Activated T-helper 1 cell treated with anti-CD3 and anti-CD28 coated beads, Interleukin-12 subunit alpha, Interleukin-12 subunit beta, Interleukin-2, Interleukin-4 antibody, amounts not matched to agents 30 ng/mL and 10 ng/mL and 1 ng/mL, durations not matched to agents 14 hours and 24 hours and 36 hours (primary cell): ENCODE data around the gene ZBTB40. TPM values are rescaled to one million over a fixed set of nuclear protein-coding genes. Genes with fewer than 3 reads are reported as not detected.

Source experiments
- DNase-seq: peaks from one replicate; pipeline ENCODE4 v3.0.0; 2021; ENCODE audit warnings: low spot score
- H3K27ac Mint-ChIP-seq: one replicate; pipeline ENCODE4 v1.8.0; 2021; ENCODE audit warnings: mild to moderate bottlenecking, mixed read lengths
- H3K27me3 Mint-ChIP-seq: one replicate; pipeline ENCODE4 v1.8.0; 2022; ENCODE audit warnings: mild to moderate bottlenecking, moderate library complexity, mixed read lengths; ENCODE audit not compliant: insufficient read depth
- H3K36me3 Mint-ChIP-seq: one replicate; pipeline ENCODE4 v1.8.0; 2021; ENCODE audit warnings: low read depth, mixed read lengths
- H3K4me1 Mint-ChIP-seq: one replicate; pipeline ENCODE4 v1.8.0; 2021; ENCODE audit warnings: low read depth, mixed read lengths
- H3K4me3 Mint-ChIP-seq: one replicate; pipeline ENCODE4 v1.8.0; 2021; ENCODE audit warnings: mild to moderate bottlenecking, moderate library complexity, mixed read lengths
- H3K9me3 Mint-ChIP-seq: one replicate; pipeline ENCODE4 v1.8.0; 2021; ENCODE audit warnings: mixed read lengths
- intact Hi-C: fragments of 100-400 bp; cut with micrococcal nuclease; formaldehyde crosslinking; loops from one replicate; pipeline ENCODE4 v1.15.1; 2024
- total RNA-seq: library from RNA; stranded (reverse); gene quantifications from 2 replicates; pipeline ENCODE4 v1.2.3, GENCODE V29; 2022

Gene ZBTB40
- total RNA-seq, 1 donor from 2014 or later = 19.5 TPM

DNA sequence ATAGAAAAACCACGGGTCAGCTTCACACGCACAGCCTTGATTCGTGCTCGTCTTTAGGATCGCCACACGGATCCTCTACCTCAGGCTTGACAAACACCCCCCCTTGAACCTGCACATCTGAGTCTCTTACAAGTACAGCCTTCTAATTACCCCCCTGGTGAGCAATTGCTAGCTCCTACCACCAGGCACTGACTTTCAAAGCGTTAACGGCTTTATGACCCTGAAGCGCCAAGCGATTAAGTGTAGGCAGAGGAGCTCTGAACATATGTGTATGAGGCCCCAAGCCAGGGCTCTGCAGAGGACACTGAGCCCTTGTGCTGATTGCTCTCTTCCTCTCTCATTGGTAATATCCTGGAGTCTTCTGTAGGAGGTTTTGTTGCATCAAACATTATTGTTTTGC is 55.9 kb downstream of the ZBTB40 start:
- H3K4me1 Mint-ChIP-seq = no peaks in the 10 kb centered on the region
- no peaks in the 10 kb centered on the region for H3K9me3 Mint-ChIP-seq
- no peak overlapping the region for H3K4me3 Mint-ChIP-seq
- peaks cover 26% of the 10 kb centered on the region for H3K36me3 Mint-ChIP-seq
- DNase-seq = no peak
- intact Hi-C loops = no loop called here
- no peak overlapping the region for H3K27ac Mint-ChIP-seq
- no peaks in the 10 kb centered on the region for H3K27me3 Mint-ChIP-seq

DNA sequence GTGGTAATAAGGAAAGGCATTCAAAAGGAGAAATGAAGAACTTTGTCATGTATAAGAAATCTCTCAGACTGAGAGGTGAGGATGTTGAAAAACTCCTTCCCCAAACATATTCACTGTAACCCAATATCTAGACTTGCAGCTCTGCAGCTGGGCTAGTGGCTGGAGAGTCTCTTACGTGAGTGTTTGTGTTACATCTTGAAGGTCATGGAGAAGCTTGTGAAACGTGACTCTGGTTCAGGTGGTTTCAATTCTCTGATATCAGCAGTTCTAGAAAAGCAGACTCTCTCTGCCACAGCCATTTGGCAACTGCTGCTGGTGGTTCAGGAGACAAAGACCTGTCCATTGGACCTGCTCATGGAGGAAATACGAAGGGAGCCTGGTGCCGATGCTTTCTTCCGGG is 56.7 kb downstream of the ZBTB40 start:
- Mint-ChIP-seq H3K4me3 (no peak overlapping the region), H3K4me1 (no peaks in the 10 kb centered on the region), H3K27me3 (no peaks in the 10 kb centered on the region), H3K9me3 (no peaks in the 10 kb centered on the region), H3K27ac (no peak overlapping the region), H3K36me3 (peaks cover 26% of the 10 kb centered on the region)
- intact Hi-C loops = no loop called here
- DNase-seq = no peak

DNA sequence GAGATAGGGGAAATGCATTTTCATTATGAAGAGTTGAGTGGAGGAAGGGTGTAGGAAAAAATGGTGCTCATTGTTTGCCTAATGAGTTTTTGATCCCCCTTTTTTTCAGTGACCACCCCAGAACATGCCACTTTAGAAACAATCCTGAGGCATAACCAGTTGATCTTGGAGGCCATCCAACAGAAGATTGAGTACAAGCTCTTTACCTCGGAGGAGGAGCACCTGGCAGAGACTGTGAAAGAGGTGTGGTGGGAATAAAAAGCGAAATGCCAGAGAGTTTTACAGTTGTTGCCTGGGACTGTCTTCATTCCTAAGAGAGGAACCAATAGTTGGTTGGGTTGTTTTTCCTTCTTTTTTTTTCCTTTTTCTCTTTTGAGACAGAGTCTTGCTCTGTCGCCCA is 57.3 kb downstream of the ZBTB40 start:
- intact Hi-C loops = no loop called here
- H3K27ac Mint-ChIP-seq = no peak overlapping the region
- no peak for DNase-seq
- no peak overlapping the region for H3K4me3 Mint-ChIP-seq
- no peaks in the 10 kb centered on the region for H3K27me3 Mint-ChIP-seq
- peaks cover 26% of the 10 kb centered on the region for H3K36me3 Mint-ChIP-seq
- H3K9me3 Mint-ChIP-seq = no peaks in the 10 kb centered on the region
- H3K4me1 Mint-ChIP-seq = no peaks in the 10 kb centered on the region

DNA sequence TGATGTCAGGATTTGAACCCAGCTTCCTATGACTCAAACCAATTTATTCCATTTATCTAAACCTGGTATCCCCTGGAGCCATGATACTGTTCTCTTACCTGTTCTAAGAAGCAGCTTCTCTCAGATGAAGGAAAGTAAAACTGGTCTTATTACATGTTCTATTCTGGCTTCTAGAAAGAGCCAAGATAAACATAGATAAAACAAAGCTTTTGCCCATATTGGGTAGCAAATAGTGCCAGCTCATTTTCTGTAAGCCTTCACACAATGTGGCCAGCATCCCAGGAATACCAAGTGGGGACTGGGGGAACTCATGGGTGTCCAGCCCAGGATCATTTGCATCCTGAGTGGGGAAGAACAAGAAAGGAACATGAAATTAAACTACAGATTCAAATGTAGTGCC is 58.2 kb downstream of the ZBTB40 start:
- peaks cover 30% of the 10 kb centered on the region for H3K36me3 Mint-ChIP-seq
- DNase-seq = no peak
- H3K9me3 Mint-ChIP-seq = no peaks in the 10 kb centered on the region
- H3K4me1 Mint-ChIP-seq = no peaks in the 10 kb centered on the region
- no peaks in the 10 kb centered on the region for H3K27me3 Mint-ChIP-seq
- H3K4me3 Mint-ChIP-seq = no peak overlapping the region
- H3K27ac Mint-ChIP-seq = no peak overlapping the region
- intact Hi-C loops = no loop called here

DNA sequence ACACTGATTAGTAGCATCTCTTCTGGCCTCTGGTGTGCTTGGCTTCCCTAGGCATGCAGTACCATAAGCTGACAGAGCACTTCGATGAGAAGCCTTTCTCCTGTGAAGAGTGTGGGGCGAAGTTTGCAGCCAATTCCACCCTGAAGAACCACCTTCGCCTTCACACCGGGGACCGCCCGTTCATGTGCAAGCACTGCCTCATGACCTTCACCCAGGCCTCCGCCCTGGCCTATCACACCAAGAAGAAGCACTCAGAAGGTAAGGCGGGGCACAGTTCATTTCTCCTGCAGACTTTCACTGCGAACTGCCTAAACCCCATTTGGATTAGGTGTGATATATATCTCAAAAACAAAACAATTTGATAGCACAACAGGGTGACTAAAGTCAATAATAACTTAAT is 61.2 kb downstream of the ZBTB40 start:
- H3K27me3 Mint-ChIP-seq = no peaks in the 10 kb centered on the region
- intact Hi-C loops = no loop called here
- no peak for DNase-seq
- no peaks in the 10 kb centered on the region for H3K9me3 Mint-ChIP-seq
- no peaks in the 10 kb centered on the region for H3K4me1 Mint-ChIP-seq
- H3K27ac Mint-ChIP-seq = no peak overlapping the region
- H3K4me3 Mint-ChIP-seq = no peak overlapping the region
- peaks cover 30% of the 10 kb centered on the region for H3K36me3 Mint-ChIP-seq

DNA sequence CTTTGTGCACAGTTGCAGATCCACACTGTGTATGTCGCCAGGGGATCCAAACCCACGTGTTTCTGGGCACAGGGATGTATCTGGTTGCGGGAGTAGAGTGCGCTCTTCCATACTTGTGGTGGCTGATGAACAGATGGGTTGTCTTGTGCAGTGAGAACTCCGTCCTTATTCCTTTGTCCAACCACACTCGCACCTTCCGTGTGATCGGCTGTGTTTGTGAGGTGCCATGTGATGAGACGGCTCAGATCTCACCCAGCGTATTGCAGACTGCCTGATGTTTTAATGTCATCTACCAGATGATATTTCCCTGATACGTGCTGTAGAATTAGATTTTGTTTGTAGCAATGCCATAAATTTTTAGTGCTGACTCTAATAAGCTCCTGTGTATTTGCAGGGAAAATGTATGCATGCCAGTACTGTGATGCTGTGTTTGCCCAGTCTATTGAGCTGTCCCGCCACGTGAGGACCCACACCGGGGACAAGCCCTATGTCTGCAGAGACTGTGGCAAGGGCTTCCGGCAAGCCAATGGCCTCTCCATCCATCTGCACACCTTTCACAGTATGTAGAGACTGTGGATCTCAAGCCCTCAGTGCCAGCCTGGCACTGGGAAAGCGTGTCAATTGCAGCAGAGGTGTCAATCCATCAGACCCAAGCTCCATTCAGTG is 65.4 kb downstream of the ZBTB40 start:
- H3K36me3 Mint-ChIP-seq = peaks cover 39% of the 10 kb centered on the region
- H3K9me3 Mint-ChIP-seq = no peaks in the 10 kb centered on the region

DNA sequence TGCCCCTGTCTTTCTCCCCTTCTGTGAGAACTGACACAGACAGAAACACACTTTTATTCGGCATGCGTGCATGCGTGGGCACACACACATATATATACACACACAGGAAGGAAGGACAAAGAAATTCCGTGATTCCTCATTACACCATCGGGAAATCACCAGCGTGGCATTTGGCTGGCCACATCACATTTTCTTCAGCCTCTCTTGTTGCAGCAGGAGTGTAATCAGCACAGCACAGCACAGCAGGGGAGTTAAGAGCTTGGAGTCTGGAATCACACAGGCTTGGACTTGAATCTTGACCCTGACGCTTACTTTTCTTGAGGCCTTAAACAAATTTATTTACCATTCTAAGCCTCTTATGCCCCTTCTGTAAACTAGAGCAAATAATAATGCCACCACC is 66.3 kb downstream of the ZBTB40 start:
- Mint-ChIP-seq H3K36me3 (peaks cover 39% of the 10 kb centered on the region), H3K4me1 (no peaks in the 10 kb centered on the region), H3K4me3 (no peak overlapping the region), H3K27ac (no peak overlapping the region), H3K27me3 (no peaks in the 10 kb centered on the region), H3K9me3 (no peaks in the 10 kb centered on the region)
- intact Hi-C loops = no loop called here
- no peak for DNase-seq

More for the DNA sequence above, 65.4 kb downstream of the ZBTB40 start:
- intact Hi-C loops = no loop called here
- DNase-seq = no peak
- no peaks in the 10 kb centered on the region for H3K4me1 Mint-ChIP-seq
- no peaks in the 10 kb centered on the region for H3K27me3 Mint-ChIP-seq
- H3K27ac Mint-ChIP-seq = no peak overlapping the region
- no peak overlapping the region for H3K4me3 Mint-ChIP-seq

DNA sequence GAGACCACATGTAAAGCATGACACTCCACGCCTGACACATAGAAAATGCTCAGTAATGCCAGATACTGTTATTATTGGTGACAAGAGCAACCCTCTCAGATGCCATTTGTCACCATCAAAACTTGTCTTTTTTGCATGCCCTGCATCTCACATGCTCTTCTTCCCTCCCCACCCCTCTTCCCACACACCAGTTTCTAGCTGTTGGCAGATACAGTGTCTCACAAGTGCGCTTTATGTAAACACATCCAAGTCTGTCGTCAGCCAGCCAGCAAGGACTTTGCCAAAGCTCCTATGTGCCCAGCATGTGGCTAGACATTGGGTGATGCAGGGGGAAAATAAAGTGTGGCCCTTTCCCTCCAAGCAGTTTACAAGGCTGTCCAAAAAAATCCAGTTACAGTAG is 66.7 kb downstream of the ZBTB40 start:
- no peaks in the 10 kb centered on the region for H3K4me1 Mint-ChIP-seq
- no peak overlapping the region for H3K4me3 Mint-ChIP-seq
- no peak for DNase-seq
- H3K27me3 Mint-ChIP-seq = no peaks in the 10 kb centered on the region
- peaks cover 39% of the 10 kb centered on the region for H3K36me3 Mint-ChIP-seq
- H3K27ac Mint-ChIP-seq = no peak overlapping the region
- H3K9me3 Mint-ChIP-seq = no peaks in the 10 kb centered on the region
- intact Hi-C loops = no loop called here

DNA sequence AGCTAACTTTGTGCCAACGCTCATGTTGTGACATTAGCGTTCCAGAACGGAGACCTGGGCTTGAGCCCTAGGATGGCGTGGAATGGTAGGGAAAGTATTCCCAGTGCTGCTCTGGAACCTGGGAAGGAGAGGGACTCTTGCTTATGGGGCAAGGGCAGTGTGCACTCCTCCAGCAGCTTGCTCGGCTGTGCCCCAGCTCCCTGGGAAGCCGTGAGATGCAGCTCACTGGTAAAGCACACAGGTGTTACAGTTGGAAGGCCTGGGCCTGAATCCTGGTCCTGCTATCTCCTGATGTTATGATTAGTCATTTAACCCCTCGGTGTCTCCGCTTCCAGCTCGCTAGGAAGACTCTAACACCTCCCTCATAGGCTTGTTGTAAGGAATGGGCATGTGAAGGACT is 69.2 kb downstream of the ZBTB40 start:
- no peak for DNase-seq
- intact Hi-C loops = no loop called here
- Mint-ChIP-seq H3K9me3 (no peaks in the 10 kb centered on the region), H3K27me3 (no peaks in the 10 kb centered on the region), H3K27ac (no peak overlapping the region), H3K4me1 (no peaks in the 10 kb centered on the region), H3K4me3 (no peak overlapping the region), H3K36me3 (peaks cover 43% of the 10 kb centered on the region)

DNA sequence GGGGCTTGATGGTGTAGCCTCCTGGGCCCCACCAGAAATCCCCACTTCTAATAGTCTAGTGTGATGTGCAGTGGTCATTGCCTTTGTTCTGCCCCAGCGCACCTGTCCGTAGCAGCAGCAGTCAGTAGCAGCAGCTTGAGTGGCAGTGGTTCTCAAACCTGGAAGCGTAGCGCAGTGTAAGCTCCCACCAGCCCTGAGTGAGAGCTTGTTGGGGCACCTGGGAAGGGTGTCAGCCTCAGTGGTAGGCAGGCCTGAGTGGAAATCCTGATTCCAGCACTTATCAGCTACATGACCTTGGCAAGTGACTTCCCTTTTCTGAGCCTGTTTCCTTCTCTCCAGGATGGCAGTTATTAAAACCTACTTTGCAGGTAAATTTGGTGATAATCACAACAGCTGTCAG is 70.0 kb downstream of the ZBTB40 start:
- Mint-ChIP-seq H3K9me3 (no peaks in the 10 kb centered on the region), H3K4me1 (no peaks in the 10 kb centered on the region), H3K27ac (no peak overlapping the region), H3K36me3 (peaks cover 39% of the 10 kb centered on the region), H3K27me3 (no peaks in the 10 kb centered on the region), H3K4me3 (no peak overlapping the region)
- intact Hi-C loops = no loop called here
- DNase-seq = no peak

DNA sequence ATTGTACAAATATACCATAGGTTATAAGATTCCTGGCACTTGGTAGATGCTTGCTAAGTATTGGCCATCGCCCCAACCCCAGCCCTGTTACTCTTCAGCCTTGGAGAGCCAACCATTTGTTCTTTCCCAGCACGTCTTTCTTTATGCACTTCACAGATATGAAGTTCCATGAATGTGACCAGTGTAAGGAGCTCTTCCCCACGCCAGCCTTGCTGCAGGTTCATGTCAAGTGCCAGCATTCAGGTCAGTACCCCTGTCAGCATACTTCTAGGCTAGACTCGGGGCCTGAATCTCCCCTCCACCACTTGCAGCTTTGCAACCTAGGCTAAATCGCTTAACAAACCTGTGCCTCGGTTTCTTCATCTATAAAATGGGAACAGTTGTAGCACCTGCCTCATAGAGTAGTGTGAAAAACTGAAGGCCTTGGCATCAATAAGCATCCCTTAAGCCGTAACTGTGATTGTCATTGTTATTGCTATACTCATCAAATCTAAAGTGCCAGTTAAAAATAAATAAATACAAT is 70.6 kb downstream of the ZBTB40 start:
- Mint-ChIP-seq H3K4me3 (no peak overlapping the region), H3K9me3 (no peaks in the 10 kb centered on the region), H3K36me3 (peaks cover 40% of the 10 kb centered on the region), H3K27ac (no peak overlapping the region), H3K27me3 (no peaks in the 10 kb centered on the region), H3K4me1 (no peaks in the 10 kb centered on the region)
- intact Hi-C loops = no loop called here
- DNase-seq = no peak

DNA sequence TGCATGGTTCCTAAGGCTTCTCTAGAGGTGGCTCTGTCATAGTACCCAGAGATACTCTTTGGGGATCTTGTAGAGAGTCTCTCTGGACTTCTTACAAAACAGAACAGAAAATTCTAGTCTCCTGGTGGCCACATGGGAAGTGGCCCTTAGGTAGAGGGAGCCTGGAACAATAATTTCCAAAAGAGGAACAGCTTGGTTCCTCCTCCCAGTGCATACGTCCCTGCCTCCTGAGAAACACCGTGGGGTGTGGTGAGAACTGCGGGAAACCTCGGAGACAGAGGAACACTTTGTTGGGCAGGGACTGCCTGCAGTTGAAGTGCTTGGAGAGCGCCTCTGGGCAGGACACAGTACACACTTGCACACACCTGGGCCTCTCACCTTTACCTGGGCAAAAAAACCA is 72.8 kb downstream of the ZBTB40 start:
- Mint-ChIP-seq H3K36me3 (peaks cover 33% of the 10 kb centered on the region), H3K27ac (no peak overlapping the region), H3K9me3 (no peaks in the 10 kb centered on the region), H3K4me1 (no peaks in the 10 kb centered on the region), H3K27me3 (no peaks in the 10 kb centered on the region), H3K4me3 (no peak overlapping the region)
- no peak for DNase-seq
- intact Hi-C loops = no loop called here

DNA sequence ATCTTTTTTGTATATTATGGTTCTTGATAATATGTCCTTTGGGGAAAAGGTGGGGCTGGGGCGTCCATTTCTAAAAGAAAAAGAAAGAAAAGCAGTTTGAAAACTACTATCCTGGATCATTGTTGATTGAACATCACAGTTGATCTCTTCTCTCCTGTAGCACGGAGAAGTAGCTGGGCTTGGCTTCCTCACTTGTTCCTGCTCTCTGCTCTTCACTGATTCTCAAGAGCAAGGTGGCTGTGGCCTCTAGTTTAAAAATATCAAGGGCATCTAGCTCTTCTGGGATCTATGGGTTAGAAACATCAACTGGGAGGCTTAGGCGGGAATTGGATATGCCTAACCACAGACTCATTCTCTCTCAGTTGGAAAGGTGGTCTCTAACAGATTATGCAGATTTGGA is 73.6 kb downstream of the ZBTB40 start:
- H3K4me1 Mint-ChIP-seq = no peaks in the 10 kb centered on the region

DNA sequence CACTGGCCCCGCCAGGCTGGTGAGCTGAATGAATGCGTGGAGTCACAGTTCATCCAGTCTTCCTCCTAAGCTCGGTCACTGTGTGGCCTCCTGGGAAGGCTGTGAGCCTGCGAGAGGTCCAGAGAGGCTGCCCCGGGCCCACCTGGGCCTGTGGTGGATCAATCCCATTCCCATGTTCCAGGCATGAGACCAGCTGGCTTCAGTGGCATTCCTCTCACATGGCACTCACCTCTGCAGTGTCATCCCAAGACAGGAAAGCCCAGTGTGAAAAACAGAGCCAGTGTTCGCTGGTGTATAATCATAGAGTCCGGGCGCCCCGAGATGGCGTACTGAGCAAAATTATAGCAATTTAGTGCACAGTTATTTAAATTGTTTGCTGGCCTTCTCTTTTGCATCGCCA is 74.0 kb downstream of the ZBTB40 start:
- intact Hi-C loops = no loop called here
- H3K4me1 Mint-ChIP-seq = no peaks in the 10 kb centered on the region
- no peak overlapping the region for H3K27ac Mint-ChIP-seq
- H3K27me3 Mint-ChIP-seq = no peaks in the 10 kb centered on the region
- peaks cover 27% of the 10 kb centered on the region for H3K36me3 Mint-ChIP-seq
- H3K9me3 Mint-ChIP-seq = no peaks in the 10 kb centered on the region
- DNase-seq = no peak
- no peak overlapping the region for H3K4me3 Mint-ChIP-seq

More for the DNA sequence above, 73.6 kb downstream of the ZBTB40 start:
- H3K27ac Mint-ChIP-seq = no peak overlapping the region
- DNase-seq = no peak
- H3K9me3 Mint-ChIP-seq = no peaks in the 10 kb centered on the region
- peaks cover 31% of the 10 kb centered on the region for H3K36me3 Mint-ChIP-seq
- H3K4me3 Mint-ChIP-seq = no peak overlapping the region
- no peaks in the 10 kb centered on the region for H3K27me3 Mint-ChIP-seq
- intact Hi-C loops = no loop called here
